HCT116 (cell line): ENCODE measurements around the gene MAB21L3. TPM values are rescaled to one million over a fixed set of nuclear protein-coding genes. Genes with fewer than 3 reads are reported as not detected.

ENCODE experiments used
- ATAC-seq: fragments of 200-7000 bp; cut with Tn5 transposase; 2 replicates; pipeline ENCODE4 v1.9.1; 2020; ENCODE audit warnings: mild to moderate bottlenecking, moderate library complexity
- BruUV-seq: library from RNA; stranded (reverse); fragments of 400-500 nt; replicated peaks from 2 replicates; lab custom pipeline; 2021; lab: Mats Ljungman, UMichigan
- CTCF ChIA-PET: fragments of 300-600 bp; sonication (Branson Sonifier 250); formaldehyde crosslinking; loops from one replicate; lab custom pipeline; 2021; ENCODE audit warnings: antibody characterized with exemption; lab: Charles Lee
- POLR2A ChIA-PET: fragments of 300-600, 350-600 bp; sonication (Branson Sonifier 250); formaldehyde crosslinking; loops from one replicate; lab custom pipeline; 2021; ENCODE audit warnings: antibody characterized with exemption; lab: Charles Lee
- RAD21 ChIA-PET, 2 experiments: fragments of 300-600 bp; sonication (Branson Sonifier 250); formaldehyde crosslinking; loops; one replicate each; lab custom pipeline; 2023; ENCODE audit warnings: low total read pairs in 2 of 2; ENCODE audit not compliant: uncharacterized antibody in 2 of 2, unreplicated experiment in 2 of 2, low non-redundant PET in 1 of 2; lab: Charles Lee
- DNase-seq: peaks from one replicate; pipeline ENCODE4 v3.0.0-alpha.2; 2010; ENCODE audit warnings: low read depth, low spot score
- H2AFZ ChIP-seq: fragments of 200-600 bp; shearing (Covaris generic), sonication (generic); 2 replicates; pipeline ENCODE4 v1.6.1; 2017; ENCODE audit warnings: low read depth, mixed run types, mixed read lengths, antibody characterized with exemption, low read length; ENCODE audit not compliant: poor library complexity, severe bottlenecking
- H3K27ac ChIP-seq: 2 replicates; pipeline ENCODE4 v1.5.1; 2012; ENCODE audit warnings: low read depth, low read length
- H3K27me3 ChIP-seq: fragments of 200-600 bp; sonication (generic); 2 replicates; pipeline ENCODE4 v1.6.1; 2016; ENCODE audit warnings: mixed run types, low read length, mixed read lengths; ENCODE audit not compliant: insufficient read depth
- H3K36me3 ChIP-seq, 2 experiments: fragments of 200-500 bp in 1 of 2; fragments of 200-600 bp in 1 of 2; sonication (Bioruptor generic) in 1 of 2; sonication (generic) in 1 of 2; 2 replicates each; pipeline versions ENCODE4 v1.5.1 to v1.6.1; 2014 to 2016; ENCODE audit warnings: low read length in 2 of 2, inconsistent platforms in 1 of 2, mixed read lengths in 1 of 2, mixed run types in 1 of 2; ENCODE audit not compliant: insufficient read depth in 2 of 2, control insufficient read depth in 1 of 2
- H3K4me1 ChIP-seq, 2 experiments: fragments of 200-600 bp in 1 of 2; sonication (generic) in 1 of 2; 2 replicates each; pipeline versions ENCODE4 v1.5.1 to v1.6.1; 2012 to 2017; ENCODE audit warnings: low read length in 2 of 2, inconsistent platforms in 1 of 2, mild to moderate bottlenecking in 1 of 2, mixed read lengths in 1 of 2, mixed run types in 1 of 2, moderate library complexity in 1 of 2; ENCODE audit not compliant: insufficient read depth in 2 of 2, control insufficient read depth in 1 of 2
- H3K4me2 ChIP-seq: fragments of 200-600 bp; sonication (generic); 2 replicates; pipeline ENCODE4 v1.6.1; 2017; ENCODE audit warnings: mixed run types, low read length, mixed read lengths
- H3K4me3 ChIP-seq, 2 experiments: fragments of 200-600 bp in 1 of 2; sonication (generic) in 1 of 2; replicated peaks in 1 of 2; 2 replicates each; pipeline ENCODE4 v1.5.1; 2011 to 2016; ENCODE audit warnings: low read length in 2 of 2, control low read depth in 1 of 2, low read depth in 1 of 2, mild to moderate bottlenecking in 1 of 2, mixed read lengths in 1 of 2, mixed run types in 1 of 2
- H3K79me2 ChIP-seq: fragments of 200-600 bp; sonication (generic); 2 replicates; pipeline ENCODE4 v1.6.1; 2017; ENCODE audit warnings: mild to moderate bottlenecking, mixed run types, low read length, moderate library complexity, mixed read lengths; ENCODE audit not compliant: insufficient read depth
- H3K9ac ChIP-seq: fragments of 200-600 bp; sonication (generic); 2 replicates; pipeline ENCODE4 v1.6.1; 2016; ENCODE audit warnings: low read length, mixed read lengths
- H3K9me2 ChIP-seq: fragments of 200-600 bp; sonication (generic), shearing (Covaris generic); 2 replicates; pipeline ENCODE4 v1.6.1; 2017; ENCODE audit warnings: mixed run types, mild to moderate bottlenecking, moderate library complexity; ENCODE audit not compliant: insufficient read depth
- H3K9me3 ChIP-seq, 2 experiments: fragments of 200-500 bp in 1 of 2; fragments of 200-600 bp in 1 of 2; sonication (Bioruptor generic) in 1 of 2; sonication (generic) in 1 of 2; 2 replicates each; pipeline ENCODE4 v1.6.1; 2014 to 2017; ENCODE audit warnings: low read length in 2 of 2, mixed read lengths in 2 of 2, inconsistent platforms in 1 of 2, low read depth in 1 of 2, mild to moderate bottlenecking in 1 of 2, mixed run types in 1 of 2, moderate library complexity in 1 of 2; ENCODE audit not compliant: control insufficient read depth in 1 of 2, insufficient read depth in 1 of 2
- H4K20me1 ChIP-seq: fragments of 200-600 bp; sonication (generic), shearing (Covaris generic); 2 replicates; pipeline ENCODE4 v1.6.1; 2017; ENCODE audit warnings: mixed run types, mild to moderate bottlenecking, moderate library complexity; ENCODE audit not compliant: insufficient read depth
- ATF3 ChIP-seq: IDR thresholded peaks from 2 replicates; pipeline ENCODE4 v1.6.1; 2012
- CEBPB ChIP-seq: IDR thresholded peaks from 2 replicates; pipeline ENCODE4 v1.6.1; 2012; ENCODE audit warnings: low read depth
- CTCF ChIP-seq, 3 experiments: fragments of 200-600 bp in 1 of 3; sonication (generic) in 1 of 3; IDR thresholded peaks in 2 of 3; conservative IDR thresholded peaks in 1 of 3; 2 replicates each; pipeline ENCODE4 v1.5.1; 2012 to 2017; ENCODE audit warnings: low read depth in 2 of 3, low read length in 2 of 3, antibody characterized with exemption in 1 of 3, borderline replicate concordance in 1 of 3, control low read depth in 1 of 3, mild to moderate bottlenecking in 1 of 3, mixed read lengths in 1 of 3, mixed run types in 1 of 3, moderate library complexity in 1 of 3; ENCODE audit not compliant: insufficient read depth in 1 of 3
- ELF1 ChIP-seq: IDR thresholded peaks from 2 replicates; pipeline ENCODE4 v1.6.1; 2012; ENCODE audit warnings: low read depth, borderline replicate concordance
- EZH2 ChIP-seq: fragments of 200-600 bp; sonication (generic); IDR thresholded peaks from 2 replicates; pipeline ENCODE4 v1.6.1; 2017; ENCODE audit warnings: antibody characterized with exemption, mixed run types
- EZH2phosphoT487 ChIP-seq: fragments of 200-600 bp; IDR thresholded peaks from 2 replicates; pipeline ENCODE4 v1.6.1; 2018; ENCODE audit warnings: antibody characterized with exemption, borderline replicate concordance
- FOSL1 ChIP-seq: IDR thresholded peaks from 2 replicates; pipeline ENCODE4 v1.6.1; 2012; ENCODE audit warnings: low read depth
- JUND ChIP-seq: IDR thresholded peaks from 2 replicates; pipeline ENCODE4 v1.6.1; 2012
- POLR2A ChIP-seq: IDR thresholded peaks from 2 replicates; pipeline ENCODE4 v1.7.0; 2011; ENCODE audit warnings: borderline replicate concordance; ENCODE audit not compliant: insufficient read depth, insufficient read length; ENCODE audit errors: extremely low read depth
- POLR2AphosphoS5 ChIP-seq: IDR thresholded peaks from 2 replicates; pipeline ENCODE4 v1.6.1; 2011; ENCODE audit warnings: mild to moderate bottlenecking, low read depth, low read length, moderate library complexity
- RAD21 ChIP-seq: IDR thresholded peaks from 2 replicates; pipeline ENCODE4 v1.6.1; 2012; ENCODE audit warnings: low read depth, mild to moderate bottlenecking
- REST ChIP-seq: IDR thresholded peaks from 2 replicates; pipeline ENCODE4 v1.6.1; 2012; ENCODE audit warnings: low read depth
- SIN3A ChIP-seq: IDR thresholded peaks from 2 replicates; pipeline ENCODE4 v1.6.1; 2012; ENCODE audit warnings: low read depth
- SP1 ChIP-seq: IDR thresholded peaks from 2 replicates; pipeline ENCODE4 v1.6.1; 2012; ENCODE audit warnings: low read depth
- SRF ChIP-seq: IDR thresholded peaks from 2 replicates; pipeline ENCODE4 v1.6.1; 2012; ENCODE audit warnings: low read depth
- ZBTB33 ChIP-seq: IDR thresholded peaks from 2 replicates; pipeline ENCODE4 v1.6.1; 2011; ENCODE audit warnings: mild to moderate bottlenecking, low read length, moderate library complexity; ENCODE audit not compliant: insufficient replicate concordance; ENCODE audit errors: extremely low read depth
- intact Hi-C: fragments of 100-400 bp; cut with micrococcal nuclease; formaldehyde crosslinking; loops from 2 replicates; pipeline ENCODE4 v1.10.0; 2022
- total RNA-seq: library from RNA; stranded (reverse); gene quantifications from one replicate; pipeline ENCODE4 v1.2.1, GENCODE V29; 2021; ENCODE audit not compliant: unreplicated experiment

MAB21L3 gene
- total RNA-seq, 1 experiment from 2014 or later = not detected

- RAD21 ChIA-PET = no interaction called here
- ATAC-seq = no peak
- no peak for TF ChIP-seq FOSL1
- TF ChIP-seq ZBTB33 = no peak
- no peak for TF ChIP-seq SRF
- no peak for TF ChIP-seq SP1
- TF ChIP-seq CEBPB = no peak
- no peak for TF ChIP-seq CTCF (IDR thresholded peaks at IDR 0.05 in 2 of 3, conservative IDR thresholded peaks at IDR 0.05 in 1 of 3; ENCODE audit: borderline replicate concordance in 1 of 3, insufficient read depth in 1 of 3, low read depth in 2 of 3, low read length in 2 of 3)
- no peak for TF ChIP-seq ATF3
- no peak for TF ChIP-seq REST
- TF ChIP-seq POLR2AphosphoS5 = no peak
- TF ChIP-seq SIN3A = no peak
- no peak for TF ChIP-seq EZH2phosphoT487
- TF ChIP-seq POLR2A = no peak
- TF ChIP-seq JUND = no peak
- no peak for TF ChIP-seq ELF1
- TF ChIP-seq RAD21 = no peak
- TF ChIP-seq EZH2 = no peak
- TF ChIP-seq, all 23 proteins: peak for 0
- Histone ChIP-seq H2AFZ (no peak overlapping the region), H3K4me2 (no peak overlapping the region), H3K36me3 (no peaks in the 10 kb centered on the region), H3K9ac (no peak overlapping the region), H3K9me2 (no peaks in the 10 kb centered on the region), H3K9me3 (0 out of 4 replicates have a peak, but pooled peaks cover 0 to 3% of the 10 kb centered on the region in 2 experiments), H3K27me3 (no peaks in the 10 kb centered on the region), H3K4me3 (no peak overlapping the region), H3K4me1 (peaks cover 0 to 13% of the 10 kb centered on the region in 2 experiments; a peak in 2 of 4 replicates), H3K27ac (no peak overlapping the region), H4K20me1 (no peaks in the 10 kb centered on the region), H3K79me2 (no peaks in the 10 kb centered on the region)
- intact Hi-C loops = loop anchor here (10.0 kb wide), 1 partner anchor 906 kb away; no protein-coding TSS in a partner anchor
- ChIA-PET CTCF (interaction anchor here (1.0 to 6.3 kb wide), 4 partner anchors 10 to 351 kb away, joined by 3 to 33 read pairs (median 26); no protein-coding TSS in a partner anchor), POLR2A (no interaction called here)
- no TSS peak for BruUV-seq
- no peak for DNase-seq
These were observed 37.8 kb downstream of the MAB21L3 start for GRCh38 chr1:116148967-116149366.
